NB4 (cell line): ENCODE results near the gene TSBP1.

Experiments used
- TF ChIP-seq, protein P1 (sequence below): IDR thresholded peaks from 2 replicates; pipeline ENCODE4 v1.6.1; 2011; ENCODE audit warnings: low read depth, low read length
- TF ChIP-seq, protein P2 (sequence below): IDR thresholded peaks from one replicate; pipeline ENCODE4 v1.5.1; 2012; ENCODE audit warnings: low read depth, low read length

DNA sequence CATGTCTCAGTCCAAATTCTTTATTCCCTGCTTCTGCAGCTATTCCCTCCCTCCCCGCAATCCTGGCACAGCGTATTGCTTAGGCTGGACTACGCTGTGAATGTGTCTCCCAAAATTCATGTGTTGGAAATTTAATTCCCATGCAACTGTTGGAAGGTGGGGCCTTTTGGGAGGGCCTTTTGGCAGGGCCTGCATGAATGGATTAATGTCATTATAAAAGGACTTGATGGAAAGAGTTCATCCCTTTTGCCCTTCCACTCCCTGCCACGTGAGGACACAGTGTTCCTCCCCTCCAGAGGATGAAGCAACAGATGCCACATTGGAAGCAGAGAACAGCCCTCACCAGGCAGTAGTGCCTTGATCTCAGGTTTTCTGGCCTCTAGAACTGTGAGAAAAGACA, 127.4 kb downstream of the TSBP1 start:
- TF ChIP-seq, protein P1, sequence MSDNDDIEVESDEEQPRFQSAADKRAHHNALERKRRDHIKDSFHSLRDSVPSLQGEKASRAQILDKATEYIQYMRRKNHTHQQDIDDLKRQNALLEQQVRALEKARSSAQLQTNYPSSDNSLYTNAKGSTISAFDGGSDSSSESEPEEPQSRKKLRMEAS, result no peak
- TF ChIP-seq, protein P2, sequence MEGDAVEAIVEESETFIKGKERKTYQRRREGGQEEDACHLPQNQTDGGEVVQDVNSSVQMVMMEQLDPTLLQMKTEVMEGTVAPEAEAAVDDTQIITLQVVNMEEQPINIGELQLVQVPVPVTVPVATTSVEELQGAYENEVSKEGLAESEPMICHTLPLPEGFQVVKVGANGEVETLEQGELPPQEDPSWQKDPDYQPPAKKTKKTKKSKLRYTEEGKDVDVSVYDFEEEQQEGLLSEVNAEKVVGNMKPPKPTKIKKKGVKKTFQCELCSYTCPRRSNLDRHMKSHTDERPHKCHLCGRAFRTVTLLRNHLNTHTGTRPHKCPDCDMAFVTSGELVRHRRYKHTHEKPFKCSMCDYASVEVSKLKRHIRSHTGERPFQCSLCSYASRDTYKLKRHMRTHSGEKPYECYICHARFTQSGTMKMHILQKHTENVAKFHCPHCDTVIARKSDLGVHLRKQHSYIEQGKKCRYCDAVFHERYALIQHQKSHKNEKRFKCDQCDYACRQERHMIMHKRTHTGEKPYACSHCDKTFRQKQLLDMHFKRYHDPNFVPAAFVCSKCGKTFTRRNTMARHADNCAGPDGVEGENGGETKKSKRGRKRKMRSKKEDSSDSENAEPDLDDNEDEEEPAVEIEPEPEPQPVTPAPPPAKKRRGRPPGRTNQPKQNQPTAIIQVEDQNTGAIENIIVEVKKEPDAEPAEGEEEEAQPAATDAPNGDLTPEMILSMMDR, result no peak
